Ectodermal cell (in vitro differentiated cells): ENCODE results near the gene PRKCB.
A peak's percentile ranks its signal among the peaks of the same experiment; 100 is the strongest.

Source experiments
- H3K27ac ChIP-seq: 2 replicates; pipeline ENCODE4 v1.7.0; 2013; ENCODE audit warnings: mild to moderate bottlenecking, low read depth, low read length; ENCODE audit not compliant: insufficient read depth, poor library complexity, severe bottlenecking
- H3K27me3 ChIP-seq: 2 replicates; pipeline ENCODE4 v1.7.0; 2013; ENCODE audit warnings: mild to moderate bottlenecking, low read length; ENCODE audit not compliant: insufficient read depth, control insufficient read depth, poor library complexity, severe bottlenecking
- H3K36me3 ChIP-seq: one replicate; pipeline ENCODE4 v1.7.0; 2013; ENCODE audit warnings: low read length; ENCODE audit not compliant: control insufficient read depth, insufficient read depth
- H3K4me1 ChIP-seq: one replicate; pipeline ENCODE4 v1.7.0; 2013; ENCODE audit warnings: low read length; ENCODE audit not compliant: control insufficient read depth, insufficient read depth
- H3K4me3 ChIP-seq: 2 replicates; pipeline ENCODE4 v1.7.0; 2013; ENCODE audit warnings: low read depth, low read length, control low read depth; ENCODE audit not compliant: insufficient read depth
- H3K9me3 ChIP-seq: 2 replicates; pipeline ENCODE4 v1.7.0; 2013; ENCODE audit warnings: mild to moderate bottlenecking, low read length, moderate library complexity; ENCODE audit not compliant: control insufficient read depth
- WGBS, 2 experiments: methylation state at CpG; one replicate each; pipeline ENCODE4 v1.1.7; 2013; ENCODE audit warnings: missing lambda C conversion rate in 2 of 2; 5-methylcytosine and 5-hydroxymethylcytosine counted together

Gene PRKCB

GRCh38 chr16:23901178-23902033, 65.6 kb downstream of the PRKCB start:
- WGBS, 2 experiments, result 49 to 53% methylated on average over 13 of the region's 13 CpGs
- H3K27me3 ChIP-seq, result no peaks in the 10 kb centered on the region
- H3K4me1 ChIP-seq, result peaks cover 21% of the 10 kb centered on the region
- H3K9me3 ChIP-seq, result no peaks in the 10 kb centered on the region
- H3K36me3 ChIP-seq, result no peaks in the 10 kb centered on the region
- no peak overlapping the region for H3K4me3 ChIP-seq
- H3K27ac ChIP-seq, result peak overlapping the region; percentile 65

DNA sequence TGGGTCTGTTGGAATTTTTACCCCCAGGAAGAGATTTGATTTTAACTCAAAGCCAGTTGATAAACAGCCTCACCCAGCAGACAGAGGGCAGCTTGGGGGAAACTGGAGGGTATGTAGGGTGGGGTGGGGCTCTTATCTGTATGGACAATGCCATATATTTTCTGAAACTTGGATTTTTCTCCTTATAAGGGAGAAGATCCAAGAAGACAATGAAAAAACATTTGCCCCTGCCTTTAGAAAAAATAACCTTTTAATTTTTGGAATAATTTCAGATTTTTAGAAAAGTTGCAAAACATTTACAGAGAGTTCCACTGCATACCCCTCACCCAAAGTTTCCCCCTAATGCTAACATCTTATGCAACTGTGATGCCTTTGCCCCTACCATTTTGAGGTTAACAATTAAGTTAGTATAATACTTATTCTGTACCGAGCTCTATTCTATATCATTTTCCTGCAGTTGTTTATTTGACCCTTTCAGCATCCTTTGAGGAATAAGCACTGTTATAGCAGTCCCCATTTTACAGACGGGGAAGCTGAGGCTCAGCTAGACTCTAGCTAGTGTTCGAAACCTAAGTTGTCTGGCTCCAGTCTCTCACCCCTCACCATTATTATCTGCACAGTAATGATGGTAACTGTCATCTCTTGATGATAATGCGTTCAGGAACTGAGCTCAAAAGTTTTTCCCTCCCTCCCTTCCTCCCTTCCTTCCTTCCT, 66.4 kb downstream of the PRKCB start:
- Histone ChIP-seq H3K27me3 (no peaks in the 10 kb centered on the region), H3K36me3 (no peaks in the 10 kb centered on the region), H3K9me3 (no peaks in the 10 kb centered on the region), H3K4me3 (no peak overlapping the region), H3K27ac (no peak overlapping the region), H3K4me1 (peaks cover 21% of the 10 kb centered on the region)
- WGBS, 2 experiments, result 95% methylated on average over 4 of the region's 4 CpGs

DNA sequence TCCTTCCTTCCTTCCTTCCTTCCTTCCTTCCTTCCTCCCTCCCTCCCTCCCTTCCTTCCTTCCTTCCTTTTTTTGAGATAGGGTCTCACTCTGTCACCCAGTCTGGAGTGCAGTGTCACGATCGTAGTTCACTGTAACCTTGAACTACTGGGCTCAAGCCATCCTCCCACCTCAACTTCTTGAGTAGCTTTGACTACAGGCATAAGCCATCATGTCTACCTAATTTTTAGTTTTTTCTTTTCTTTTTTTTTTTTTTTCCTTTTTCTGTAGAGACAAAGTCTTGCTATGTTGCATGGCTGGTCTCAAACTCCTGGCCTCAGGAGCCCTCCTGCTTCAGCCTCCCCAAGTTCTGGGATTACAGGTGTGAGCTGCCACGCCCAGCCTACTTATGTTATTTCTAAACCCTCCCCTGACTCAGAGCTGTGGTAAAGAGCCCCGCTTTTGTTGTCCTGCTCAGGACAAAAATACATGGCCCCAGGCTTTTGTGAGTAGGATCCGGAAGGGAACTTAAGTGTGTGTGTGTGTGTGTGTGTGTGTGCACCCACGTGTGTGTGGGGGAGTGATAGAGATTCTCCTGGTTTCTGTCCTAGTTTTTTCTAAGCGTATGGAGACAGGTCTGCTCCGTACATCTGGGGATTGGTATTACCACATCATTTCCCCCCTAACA, 67.1 kb downstream of the PRKCB start:
- WGBS, 2 experiments, result 85 to 86% methylated on average over 8 of the region's 8 CpGs
- Histone ChIP-seq H3K36me3 (no peaks in the 10 kb centered on the region), H3K4me1 (peaks cover 21% of the 10 kb centered on the region), H3K4me3 (no peak overlapping the region), H3K27ac (no peak overlapping the region), H3K9me3 (no peaks in the 10 kb centered on the region), H3K27me3 (no peaks in the 10 kb centered on the region)

- Histone ChIP-seq H3K4me3 (no peak overlapping the region), H3K27ac (no peak overlapping the region)
These were observed 69.2 kb downstream of the PRKCB start for GRCh38 chr16:23905027-23905426.

DNA sequence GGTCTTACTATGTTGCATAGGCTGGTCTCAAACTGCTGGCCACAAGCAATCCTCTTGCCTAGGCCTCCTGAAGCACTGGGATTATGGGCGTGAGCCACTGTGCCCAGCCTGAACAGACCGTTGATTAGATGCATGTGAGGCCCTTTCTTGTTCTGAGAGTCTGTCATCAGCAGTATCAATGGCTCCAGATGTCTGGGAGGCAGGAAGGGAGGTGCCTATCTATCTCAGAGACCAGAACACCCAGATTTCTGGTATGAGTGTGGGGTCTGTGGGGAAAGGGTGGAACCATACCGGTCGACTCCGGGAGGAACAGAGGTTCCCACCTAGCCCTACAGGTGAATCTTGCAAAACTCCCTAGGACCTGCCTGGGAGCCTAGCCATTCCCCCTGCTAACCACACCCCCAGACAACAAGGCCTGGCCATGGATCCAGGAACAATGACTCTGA, 71.7 kb downstream of the PRKCB start:
- Histone ChIP-seq H3K36me3 (no peaks in the 10 kb centered on the region), H3K27me3 (no peaks in the 10 kb centered on the region), H3K4me3 (no peak overlapping the region), H3K9me3 (no peaks in the 10 kb centered on the region), H3K27ac (no peak overlapping the region), H3K4me1 (peaks cover 6% of the 10 kb centered on the region)
- 86 to 95% methylated on average over 5 of the region's 5 CpGs for WGBS, 2 experiments

More at GRCh38 chr16:23905027-23905426, 69.2 kb downstream of the PRKCB start:
- H3K36me3 ChIP-seq, result no peaks in the 10 kb centered on the region
- H3K4me1 ChIP-seq, result peaks cover 21% of the 10 kb centered on the region
- WGBS, 2 experiments, result 15 to 26% methylated on average over 7 of the region's 8 CpGs
- no peaks in the 10 kb centered on the region for H3K9me3 ChIP-seq
- no peaks in the 10 kb centered on the region for H3K27me3 ChIP-seq

GRCh38 chr16:23907903-23908302, 72.1 kb downstream of the PRKCB start:
- no peak overlapping the region for H3K27ac ChIP-seq
- no peaks in the 10 kb centered on the region for H3K9me3 ChIP-seq
- WGBS, 2 experiments, result 84 to 87% methylated on average over 7 of the region's 7 CpGs
- H3K27me3 ChIP-seq, result no peaks in the 10 kb centered on the region
- H3K4me1 ChIP-seq, result peaks cover 6% of the 10 kb centered on the region
- H3K4me3 ChIP-seq, result no peak overlapping the region
- no peaks in the 10 kb centered on the region for H3K36me3 ChIP-seq

DNA sequence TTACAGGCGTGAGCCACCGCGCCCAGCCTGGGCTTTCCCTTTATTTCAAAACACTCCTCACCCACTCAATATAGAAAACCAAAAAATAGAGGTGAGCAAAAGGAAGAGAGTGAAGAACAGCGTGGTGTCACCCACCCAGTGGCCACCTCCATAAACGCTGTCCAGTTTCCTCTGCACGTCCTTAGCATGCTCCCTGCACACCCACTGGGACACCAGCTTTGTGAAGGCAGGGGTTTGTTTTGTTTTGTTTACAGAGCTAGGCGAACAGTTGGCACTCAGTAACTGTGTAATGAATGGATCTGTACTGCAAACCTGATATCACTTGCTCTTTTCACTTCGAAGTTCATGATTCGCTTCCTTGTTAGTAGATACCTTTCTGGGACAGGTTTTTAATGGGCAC, 73.0 kb downstream of the PRKCB start:
- no peak overlapping the region for H3K4me3 ChIP-seq
- no peaks in the 10 kb centered on the region for H3K9me3 ChIP-seq
- H3K27me3 ChIP-seq, result no peaks in the 10 kb centered on the region
- peaks cover 6% of the 10 kb centered on the region for H3K4me1 ChIP-seq
- 95 to 96% methylated on average over 9 of the region's 9 CpGs for WGBS, 2 experiments
- no peaks in the 10 kb centered on the region for H3K36me3 ChIP-seq
- H3K27ac ChIP-seq, result no peak overlapping the region

GRCh38 chr16:23909792-23910418, 74.1 kb downstream of the PRKCB start:
- no peaks in the 10 kb centered on the region for H3K36me3 ChIP-seq
- no peaks in the 10 kb centered on the region for H3K27me3 ChIP-seq
- H3K4me1 ChIP-seq, result peaks cover 6% of the 10 kb centered on the region
- no peak overlapping the region for H3K27ac ChIP-seq
- H3K4me3 ChIP-seq, result no peak overlapping the region
- WGBS, 2 experiments, result 87 to 88% methylated on average over 8 of the region's 8 CpGs
- no peaks in the 10 kb centered on the region for H3K9me3 ChIP-seq

GRCh38 chr16:23914946-23915530, 79.3 kb downstream of the PRKCB start:
- no peaks in the 10 kb centered on the region for H3K4me1 ChIP-seq
- H3K36me3 ChIP-seq, result no peaks in the 10 kb centered on the region
- WGBS, 2 experiments, result 57 to 68% methylated on average over 6 of the region's 6 CpGs
- H3K27me3 ChIP-seq, result no peaks in the 10 kb centered on the region
- no peak overlapping the region for H3K4me3 ChIP-seq
- H3K27ac ChIP-seq, result no peak overlapping the region
- H3K9me3 ChIP-seq, result no peaks in the 10 kb centered on the region
